Testis (tissue), 3 donors: ENCODE data around the gene SPPL3. TPM values are rescaled to one million over a fixed set of nuclear protein-coding genes. Genes with fewer than 3 reads are reported as not detected.

Experiments
- DNase-seq: peaks from one replicate; pipeline ENCODE4 v3.0.0-alpha.2; 2019
- H3K27ac ChIP-seq, 2 donors: fragments of 200-600 bp; sonication (generic); one replicate each; pipeline ENCODE4 v1.5.1; 2019
- H3K27me3 ChIP-seq: fragments of 200-600 bp; sonication (generic); one replicate; pipeline ENCODE4 v1.5.1; 2019
- H3K36me3 ChIP-seq: fragments of 200-600 bp; sonication (generic); one replicate; pipeline ENCODE4 v1.5.1; 2017; ENCODE audit warnings: low read depth; ENCODE audit errors: missing control alignments
- H3K4me1 ChIP-seq: fragments of 200-600 bp; sonication (generic); one replicate; pipeline ENCODE4 v1.5.1; 2019
- H3K4me3 ChIP-seq, 2 donors: fragments of 200-600 bp; sonication (generic); one replicate each; pipeline ENCODE4 v1.5.1; 2017 to 2019
- H3K9me3 ChIP-seq: fragments of 200-600 bp; sonication (generic); one replicate; pipeline ENCODE4 v1.5.1; 2017
- CTCF ChIP-seq, 3 experiments: fragments of 450-650 bp in 2 of 3; fragments of 200-600 bp in 1 of 3; sonication (generic) in 1 of 3; IDR thresholded peaks; one replicate each; pipeline ENCODE4 v1.5.1; 2016 to 2019; ENCODE audit warnings: antibody characterized with exemption in 3 of 3, mild to moderate bottlenecking in 2 of 3, moderate library complexity in 1 of 3
- POLR2A ChIP-seq: fragments of 450-650 bp; IDR thresholded peaks from one replicate; pipeline ENCODE4 v1.6.1; 2017; ENCODE audit warnings: antibody characterized with exemption, mild to moderate bottlenecking, moderate library complexity
- WGBS, 2 donors: methylation state at CpG; one replicate each; pipeline ENCODE4 v1.1.5; 2018; 5-methylcytosine and 5-hydroxymethylcytosine counted together
- intact Hi-C: fragments of 100-400 bp; cut with DNase I; formaldehyde crosslinking; loops from one replicate; pipeline ENCODE4 v1.15.1; 2023; ENCODE audit warnings: low total_unique reads
- polyA plus RNA-seq: library from polyadenylated mRNA; stranded (reverse); fragments of 350-450 nt; fragmentation: Illumina TruSeq; extraction: RNeasy Lipid Tissue Mini Kit (QIAGEN cat#74804); gene quantifications from one replicate; pipeline ENCODE4 v1.2.3, GENCODE V29; 2014; ENCODE audit warnings: low read depth, low replicate concordance; ENCODE audit not compliant: insufficient read depth
- total RNA-seq, 2 donors: library from RNA; depleted of rRNA; stranded (reverse); fragments of >200 nt; gene quantifications; one replicate each; pipeline ENCODE4 v1.2.3, GENCODE V29; 2016

Gene SPPL3
- total and polyA plus RNA-seq, 3 donors from 2014 or later = 61.1 to 190 (median 65.4) TPM

GRCh38 chr12:120757226-120757742, 146.9 kb downstream of the SPPL3 start:
- TF ChIP-seq POLR2A (no peak), CTCF (IDR thresholded peaks at IDR 0.05) (no peak)
- Histone ChIP-seq H3K4me1 (no peaks in the 10 kb centered on the region), H3K27ac (no peak overlapping the region), H3K4me3 (no peak overlapping the region), H3K36me3 (no peaks in the 10 kb centered on the region), H3K27me3 (no peaks in the 10 kb centered on the region), H3K9me3 (no peaks in the 10 kb centered on the region)
- no peak for DNase-seq
- 70 to 82% methylated on average over 4 of the region's 4 CpGs for WGBS, 2 donors
- intact Hi-C loops = no loop called here

GRCh38 chr12:120755269-120755668, 148.9 kb downstream of the SPPL3 start:
- Histone ChIP-seq H3K27ac (no peak overlapping the region), H3K4me3 (no peak overlapping the region), H3K27me3 (no peaks in the 10 kb centered on the region), H3K36me3 (no peaks in the 10 kb centered on the region), H3K4me1 (no peaks in the 10 kb centered on the region), H3K9me3 (no peaks in the 10 kb centered on the region)
- no peak for DNase-seq
- intact Hi-C loops = no loop called here
- no peak for TF ChIP-seq POLR2A
- TF ChIP-seq CTCF (IDR thresholded peaks at IDR 0.05) = no peak

- H3K27me3 ChIP-seq = no peaks in the 10 kb centered on the region
- DNase-seq = no peak
- no peak overlapping the region for H3K27ac ChIP-seq
- H3K4me1 ChIP-seq = no peaks in the 10 kb centered on the region
- TF ChIP-seq POLR2A (no peak), CTCF (IDR thresholded peaks at IDR 0.05) (no peak)
- no peak overlapping the region for H3K4me3 ChIP-seq
- no peaks in the 10 kb centered on the region for H3K9me3 ChIP-seq
- no peaks in the 10 kb centered on the region for H3K36me3 ChIP-seq
- intact Hi-C loops = no loop called here
Measured at GRCh38 chr12:120754792-120755191, 149.4 kb downstream of the SPPL3 start.

- Histone ChIP-seq H3K27me3 (no peaks in the 10 kb centered on the region), H3K27ac (no peak overlapping the region), H3K36me3 (no peaks in the 10 kb centered on the region), H3K9me3 (no peaks in the 10 kb centered on the region), H3K4me1 (no peaks in the 10 kb centered on the region), H3K4me3 (no peak overlapping the region)
- TF ChIP-seq CTCF (IDR thresholded peaks at IDR 0.05) (no peak), POLR2A (no peak)
- intact Hi-C loops = no loop called here
- 94 to 97% methylated on average over 9 of the region's 9 CpGs for WGBS, 2 donors
- no peak for DNase-seq
Measured at GRCh38 chr12:120751389-120751788, 152.8 kb downstream of the SPPL3 start.

- H3K27me3 ChIP-seq = no peaks in the 10 kb centered on the region
- no peak overlapping the region for H3K27ac ChIP-seq
- H3K36me3 ChIP-seq = no peaks in the 10 kb centered on the region
- DNase-seq = no peak
- no peaks in the 10 kb centered on the region for H3K9me3 ChIP-seq
- TF ChIP-seq CTCF (IDR thresholded peaks at IDR 0.05) (no peak), POLR2A (no peak)
- intact Hi-C loops = no loop called here
- no peaks in the 10 kb centered on the region for H3K4me1 ChIP-seq
- 89 to 96% methylated on average over 5 of the region's 5 CpGs for WGBS, 2 donors
- H3K4me3 ChIP-seq = no peak overlapping the region
Measured at GRCh38 chr12:120750806-120751205, 153.4 kb downstream of the SPPL3 start.
